LHCN-M2 (cell line): ENCODE measurements around the gene PLSCR1. TPM values are rescaled to one million over a fixed set of nuclear protein-coding genes. Genes with fewer than 3 reads are reported as not detected.

ENCODE experiments used
- DNase-seq: peaks from one replicate; pipeline ENCODE4 v3.0.0-alpha.2; 2012; ENCODE audit warnings: low read depth
- total RNA-seq: library from RNA; depleted of rRNA; stranded (reverse); fragments of >200 nt; gene quantifications from 2 replicates; pipeline ENCODE4 v1.2.3, GENCODE V29; 2014; rRNA removed

PLSCR1 gene
- total RNA-seq, 1 experiment from 2014 or later, result 214 TPM

- DNase-seq, result peak; percentile 82
Observed at GRCh38 chr3:146473726-146474125, 70.7 kb downstream of the PLSCR1 start.

DNA sequence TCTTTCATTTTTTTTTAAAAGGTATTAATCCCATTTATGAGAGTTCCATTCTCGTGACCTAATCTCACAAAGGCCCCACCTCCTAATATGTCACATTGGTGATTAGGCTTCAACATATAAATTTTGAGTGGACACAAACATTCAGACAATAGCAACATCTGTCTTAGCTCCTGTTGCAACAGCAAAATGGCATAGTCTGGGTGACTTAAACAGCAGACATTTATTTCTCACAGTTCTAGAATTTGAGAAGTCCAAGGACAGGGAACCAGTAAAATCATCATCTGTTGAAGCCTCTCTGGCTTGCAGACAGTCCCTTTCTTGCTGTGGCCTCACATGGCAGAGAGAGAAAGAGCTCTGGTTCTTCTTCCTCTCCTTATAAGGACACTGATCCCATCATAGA lies 71.8 kb downstream of the PLSCR1 start:
- DNase-seq, result no peak

GRCh38 chr3:146471012-146471411 lies 73.4 kb downstream of the PLSCR1 start:
- no peak for DNase-seq

- no peak for DNase-seq
Observed at GRCh38 chr3:146470425-146470990, 73.9 kb downstream of the PLSCR1 start.

- no peak for DNase-seq
Observed at GRCh38 chr3:146469150-146470017, 75.0 kb downstream of the PLSCR1 start, which contains the start of gene PLSCR2. TSS of gene PLSCR2 (minus strand) at chr3:146469561. CDS start at chr3:146459904, 9,657 bp downstream.

GRCh38 chr3:146468671-146469149 lies 75.7 kb downstream of the PLSCR1 start:
- no peak for DNase-seq

- DNase-seq, result peak; percentile 52
Observed at GRCh38 chr3:146468234-146468633, 76.2 kb downstream of the PLSCR1 start.

GRCh38 chr3:146466604-146467003 lies 77.8 kb downstream of the PLSCR1 start:
- peak; percentile 52 for DNase-seq

DNA sequence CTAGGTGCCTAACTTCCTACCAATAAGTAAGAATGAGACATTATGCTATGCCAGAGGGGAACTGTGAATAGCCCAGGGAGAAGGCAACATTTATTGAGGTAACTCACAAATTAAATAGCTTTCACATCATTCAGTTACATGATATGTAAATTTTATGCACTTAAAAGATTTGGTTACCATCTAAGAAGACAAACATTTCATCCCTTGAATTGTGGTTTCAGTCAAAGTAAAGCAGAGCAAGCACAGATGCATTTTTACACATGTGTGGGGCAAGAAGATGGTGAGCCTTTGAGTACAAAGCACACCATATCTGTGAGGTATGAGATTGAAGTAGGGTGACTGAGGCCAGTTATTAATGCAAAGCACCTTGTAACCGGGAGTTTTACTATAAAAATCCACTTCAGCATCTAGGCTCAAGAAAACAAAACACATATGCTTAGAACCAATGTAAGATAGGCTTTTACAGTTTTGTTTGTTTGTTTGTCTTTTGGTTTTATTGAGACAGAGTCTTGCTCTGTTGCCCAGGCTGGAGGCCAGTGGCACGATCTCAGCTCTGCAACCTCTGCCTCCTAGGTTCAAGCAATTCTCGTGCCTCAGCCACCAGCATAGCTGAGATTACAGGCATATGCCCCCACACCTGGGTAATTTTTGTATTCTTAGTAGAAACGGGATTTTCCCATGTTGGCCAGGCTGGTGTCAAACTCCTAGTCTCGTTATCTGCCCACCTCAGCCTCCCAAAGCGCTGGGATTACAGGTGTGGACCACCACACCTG lies 78.5 kb downstream of the PLSCR1 start:
- DNase-seq, result peak; percentile 67

Other genes with a start within 250 kb of the PLSCR1 start
- not detected in 2 replicates for gene PLSCR2, start 75.0 kb downstream of the PLSCR1 start, total RNA-seq
- not detected in 2 replicates for gene PLSCR5, start 60.7 kb upstream of the PLSCR1 start, total RNA-seq